HG02571 (cell line): ENCODE results near the gene TUBA3D.
"Not testable (repeated sequence)": the region's sequence is repeated elsewhere in the genome, so short reads cannot be mapped to it uniquely, and the experiment has no call there.

Experiments
- ATAC-seq: cut with Tn5 transposase; IDR thresholded peaks from one replicate; pipeline ENCODE4 v1.9.1; 2021; ENCODE audit warnings: mild to moderate bottlenecking, moderate library complexity; ENCODE audit not compliant: unreplicated experiment

The TUBA3D gene

GRCh38 chr2:131475831-131476230 lies at the start of gene TUBA3D:
Gene TUBA3D, plus strand, starts transcription at chr2:131476119. Its CDS starts 81 bp downstream, at chr2:131476200.
- ATAC-seq: no peak

- ATAC-seq: no peak
Measured at GRCh38 chr2:131426727-131427126, 49.2 kb upstream of the TUBA3D start.

GRCh38 chr2:131431336-131431735 lies 44.6 kb upstream of the TUBA3D start:
- ATAC-seq: no peak

- peak; percentile 77 for ATAC-seq
Measured at GRCh38 chr2:131440742-131441468, 35.0 kb upstream of the TUBA3D start.

GRCh38 chr2:131444736-131445514 lies 31.0 kb upstream of the TUBA3D start:
- not testable (repeated sequence) for ATAC-seq

GRCh38 chr2:131445515-131445797 lies 30.5 kb upstream of the TUBA3D start:
- not testable (repeated sequence) for ATAC-seq

- no peak for ATAC-seq
Measured at GRCh38 chr2:131445896-131446295, 30.0 kb upstream of the TUBA3D start.

- not testable (repeated sequence) for ATAC-seq
Measured at GRCh38 chr2:131447981-131448380, 27.9 kb upstream of the TUBA3D start.

GRCh38 chr2:131451265-131451949 lies 24.5 kb upstream of the TUBA3D start:
- ATAC-seq: peak; percentile 90

- not testable (repeated sequence) for ATAC-seq
Measured at GRCh38 chr2:131454914-131455313, 21.0 kb upstream of the TUBA3D start.

- not testable (repeated sequence) for ATAC-seq
Measured at GRCh38 chr2:131467722-131468121, 8.2 kb upstream of the TUBA3D start.

- not testable (repeated sequence) for ATAC-seq
Measured at GRCh38 chr2:131470944-131471343, 5.0 kb upstream of the TUBA3D start.

GRCh38 chr2:131471624-131472023 lies 4.3 kb upstream of the TUBA3D start:
- ATAC-seq: not testable (repeated sequence)

GRCh38 chr2:131473266-131473665 lies 2.7 kb upstream of the TUBA3D start:
- ATAC-seq: not testable (repeated sequence)

- not testable (repeated sequence) for ATAC-seq
Measured at GRCh38 chr2:131476363-131476762, 444 bp downstream of the TUBA3D start.

GRCh38 chr2:131477227-131477626 lies 1.3 kb downstream of the TUBA3D start:
- ATAC-seq: not testable (repeated sequence)

GRCh38 chr2:131478074-131478849 lies 2.3 kb downstream of the TUBA3D start:
- ATAC-seq: not testable (repeated sequence)

GRCh38 chr2:131478850-131479461 lies 3.0 kb downstream of the TUBA3D start:
- ATAC-seq: not testable (repeated sequence)

- not testable (repeated sequence) for ATAC-seq
Measured at GRCh38 chr2:131480351-131480750, 4.4 kb downstream of the TUBA3D start.

GRCh38 chr2:131482506-131483155 lies 6.7 kb downstream of the TUBA3D start:
- ATAC-seq: not testable (repeated sequence)
